ENCODE data around the gene MYO5B.

Gene MYO5B

DNA sequence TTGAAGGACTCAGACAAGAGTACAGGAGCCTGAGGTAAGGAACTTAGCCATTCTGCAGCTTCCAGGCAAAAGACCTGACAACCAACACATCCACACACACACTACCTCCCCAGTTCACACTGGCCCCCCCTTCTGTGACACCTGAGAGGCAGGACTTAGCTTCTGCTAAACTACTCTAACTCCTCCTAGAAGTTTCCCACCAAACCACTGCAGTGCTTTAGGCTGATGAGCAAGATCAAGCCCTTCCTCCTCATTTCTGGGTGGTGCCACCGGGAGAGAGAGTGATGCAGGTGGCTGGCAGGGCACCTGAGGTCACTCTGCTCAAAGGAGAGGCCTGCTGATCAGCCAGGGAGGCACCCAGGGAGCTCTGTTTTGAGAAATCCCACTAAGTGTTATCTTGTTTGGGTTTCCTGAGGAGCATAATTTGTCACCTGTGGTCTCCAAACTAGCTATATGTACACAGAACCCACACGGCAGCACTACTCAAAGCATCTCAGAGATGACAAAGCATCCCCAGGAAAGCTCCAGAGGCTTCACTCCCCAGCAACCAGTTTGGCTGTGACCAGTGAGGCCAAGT, 188.4 kb downstream of the MYO5B start:
- DNase-seq: no peak

DNA sequence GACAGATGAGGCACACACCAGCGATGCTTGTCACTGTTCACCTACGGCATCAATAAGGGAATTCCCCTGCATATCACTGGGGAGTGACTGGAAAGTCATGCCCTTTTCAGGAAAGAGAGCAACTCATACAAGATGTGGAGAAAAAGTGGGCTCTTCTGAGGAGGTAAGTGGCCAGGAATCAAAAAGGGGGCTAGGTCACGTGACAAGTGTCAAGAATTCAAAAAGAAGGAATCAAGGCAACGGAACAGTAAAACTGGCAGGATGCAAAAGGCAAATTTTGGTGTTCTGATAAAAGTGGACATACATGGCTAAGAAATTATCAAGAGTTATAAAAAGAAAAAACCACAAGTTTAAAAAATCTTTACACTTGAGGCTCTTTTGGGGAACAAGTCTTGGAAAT, 190.9 kb downstream of the MYO5B start:
- no peak for DNase-seq

DNA sequence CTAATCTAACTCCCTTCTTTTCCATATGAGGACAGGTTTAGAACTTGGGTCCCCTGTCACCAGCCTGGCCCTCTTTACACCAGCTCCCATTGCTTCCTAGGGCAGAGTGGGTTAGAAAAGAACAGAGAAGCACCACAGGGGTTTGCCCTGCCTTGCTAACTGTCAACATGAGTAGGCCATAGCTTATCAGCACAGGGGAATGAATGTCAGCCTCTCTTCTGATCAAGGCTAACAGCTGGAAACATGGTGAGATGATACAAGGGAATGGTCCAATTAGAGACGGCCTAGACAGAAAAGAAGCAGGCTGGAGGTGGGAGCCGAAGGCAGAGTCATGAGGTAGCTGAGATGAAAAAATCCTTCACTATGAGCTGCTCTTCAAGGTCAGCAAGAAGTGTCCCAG, 192.2 kb downstream of the MYO5B start:
- DNase-seq: no peak

DNA sequence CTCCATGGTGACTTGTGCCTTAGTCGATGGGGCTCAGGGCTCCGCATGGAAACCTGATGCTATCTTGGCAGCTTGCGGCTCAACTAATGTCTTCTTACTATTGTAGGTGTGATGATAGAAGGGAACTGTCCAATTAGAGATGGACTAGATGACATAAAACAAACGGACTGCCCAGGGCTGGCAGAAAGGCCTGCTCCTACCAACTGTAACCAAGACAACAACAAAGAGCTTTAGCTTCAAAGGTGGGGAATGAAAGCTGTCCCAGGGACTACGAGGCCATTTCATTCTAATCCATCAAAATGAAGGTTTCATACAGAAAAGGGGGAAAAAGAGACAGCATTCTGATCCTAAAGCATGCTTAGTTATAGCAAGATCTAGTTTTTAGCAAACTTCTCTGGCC, 194.7 kb downstream of the MYO5B start:
- no peak for DNase-seq

DNA sequence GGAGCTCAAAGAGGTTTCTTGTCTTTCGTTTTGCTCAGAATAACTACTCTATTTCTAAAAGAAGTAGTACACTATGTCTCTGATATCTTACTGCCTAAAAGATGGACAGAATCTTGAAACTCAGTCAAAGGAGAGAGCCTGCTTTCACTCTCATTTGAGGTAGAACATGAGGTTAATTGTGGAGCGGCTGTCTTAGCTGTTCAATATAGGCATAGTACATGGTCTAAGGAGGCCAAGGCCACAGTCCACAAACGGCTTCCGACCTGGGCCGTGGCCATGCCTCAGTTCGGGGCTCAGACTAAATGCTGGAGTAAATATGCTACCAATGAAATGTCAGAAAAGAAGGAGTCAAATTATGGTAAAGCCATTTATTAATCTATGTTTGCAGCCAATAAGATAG, 195.8 kb downstream of the MYO5B start:
- no peak for DNase-seq

DNA sequence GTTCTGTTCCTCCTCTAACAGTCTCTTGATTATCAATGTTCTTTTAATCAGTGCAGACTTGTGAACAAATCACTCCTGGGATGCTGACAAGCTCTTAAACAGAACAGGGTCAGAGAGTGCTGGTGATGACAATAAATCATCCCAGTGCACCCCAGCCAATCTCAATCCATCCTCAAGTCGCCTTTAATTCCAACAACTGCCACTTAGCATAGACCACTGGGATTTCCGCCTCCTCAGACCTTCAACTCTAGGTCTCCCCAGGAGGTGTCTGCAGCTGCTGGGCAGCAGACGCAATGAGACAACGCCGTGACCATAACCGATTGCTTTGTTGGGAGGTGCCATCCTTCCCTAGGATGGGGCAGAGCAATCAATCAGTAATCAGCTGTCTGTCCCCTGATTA, 197.4 kb downstream of the MYO5B start:
- no peak for DNase-seq

DNA sequence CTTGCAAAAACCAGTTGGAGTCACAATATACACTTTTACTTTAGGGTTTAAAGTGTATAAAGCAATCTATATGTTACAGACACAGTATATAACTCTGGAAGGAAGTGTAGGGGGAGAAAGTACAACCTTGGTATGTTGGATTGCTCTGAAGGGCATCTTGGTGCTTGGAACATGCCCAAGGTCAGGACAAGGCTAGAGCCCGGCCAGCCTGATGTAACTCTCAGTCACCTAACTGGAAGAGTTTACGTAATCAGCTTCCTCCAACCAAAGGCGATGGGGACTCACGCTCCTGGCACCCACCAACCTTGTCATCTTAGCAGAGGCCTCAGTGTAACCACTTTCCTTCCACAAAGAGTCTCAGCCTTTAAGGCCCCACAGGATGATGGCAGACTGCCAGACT, 200.5 kb downstream of the MYO5B start:
- DNase-seq: no peak

DNA sequence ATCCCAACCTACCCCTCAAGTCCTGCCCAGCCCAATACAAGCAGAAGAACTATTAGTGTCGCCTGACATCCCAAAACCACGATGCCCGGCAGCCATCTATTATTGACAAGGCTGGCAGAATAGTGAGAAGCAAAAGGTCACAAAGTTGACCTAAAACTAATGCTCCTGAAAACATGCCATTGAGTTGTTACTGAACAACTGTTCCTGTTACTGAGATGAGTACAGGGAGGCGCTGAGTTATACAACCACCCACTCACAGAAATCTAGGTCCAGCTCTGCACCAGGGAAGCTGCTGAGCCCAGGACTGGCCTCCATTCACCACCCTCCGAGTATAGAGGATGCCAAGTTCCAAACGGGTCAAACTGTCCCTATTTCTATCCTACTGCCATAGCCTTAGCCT, 201.6 kb downstream of the MYO5B start:
- no peak for DNase-seq

DNA sequence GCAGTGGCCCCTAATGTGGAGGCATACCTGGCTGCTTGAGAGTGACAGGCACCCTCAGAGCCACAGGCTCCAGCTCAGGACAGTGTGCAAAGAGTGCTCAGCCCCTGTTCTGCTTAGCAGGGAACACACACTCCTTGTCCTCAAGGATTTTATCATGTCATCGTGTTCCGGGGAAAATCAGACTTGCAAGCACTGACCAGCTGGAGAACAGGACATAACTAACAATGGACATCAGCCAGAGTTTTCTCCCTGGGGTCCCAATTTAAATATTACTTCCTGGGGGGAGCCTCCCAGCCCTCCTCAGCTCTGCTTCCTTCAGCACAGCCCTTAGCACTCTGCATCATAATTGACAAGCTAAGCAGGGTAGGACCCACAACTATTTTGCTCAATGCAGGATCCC, 206.2 kb downstream of the MYO5B start:
- DNase-seq: no peak

DNA sequence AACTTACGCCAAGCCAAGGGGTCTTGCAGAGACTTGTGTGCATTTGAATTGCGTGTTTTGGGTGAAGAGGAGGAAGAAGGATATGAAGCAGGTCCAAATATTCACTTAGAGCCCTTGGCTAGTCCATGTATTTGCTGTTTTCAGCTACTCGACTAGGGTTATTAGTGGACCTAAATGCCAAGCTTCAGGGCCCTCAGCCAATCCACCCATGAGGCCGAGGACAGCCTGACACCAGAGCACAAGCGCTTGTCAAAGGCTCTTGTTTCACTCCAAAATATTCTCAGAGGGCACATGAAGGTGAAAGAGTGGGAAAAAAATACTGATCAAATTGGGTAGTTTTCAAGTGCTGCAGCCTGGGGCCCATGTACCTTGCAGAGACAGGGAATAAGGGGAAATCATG, 206.8 kb downstream of the MYO5B start:
- DNase-seq: no peak

DNA sequence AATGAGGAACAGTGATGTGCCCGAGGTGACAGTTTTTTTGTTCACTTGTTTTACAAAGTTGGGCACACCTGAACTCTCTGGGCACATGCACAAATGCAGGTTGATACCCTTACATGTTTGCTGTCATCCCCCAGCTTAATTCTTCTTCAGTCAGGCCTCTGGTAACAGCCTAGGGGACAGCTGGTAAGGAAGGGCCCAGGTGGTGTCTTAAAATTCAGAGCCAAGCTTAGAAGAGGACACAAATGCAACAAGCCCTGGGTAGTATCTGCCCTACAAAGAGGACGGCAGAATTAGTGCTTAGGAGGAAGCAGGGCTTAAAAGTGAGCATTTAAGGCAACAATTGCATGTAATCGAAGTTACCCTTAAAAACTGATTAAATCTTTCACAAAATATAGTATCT, 209.7 kb downstream of the MYO5B start:
- DNase-seq: no peak

DNA sequence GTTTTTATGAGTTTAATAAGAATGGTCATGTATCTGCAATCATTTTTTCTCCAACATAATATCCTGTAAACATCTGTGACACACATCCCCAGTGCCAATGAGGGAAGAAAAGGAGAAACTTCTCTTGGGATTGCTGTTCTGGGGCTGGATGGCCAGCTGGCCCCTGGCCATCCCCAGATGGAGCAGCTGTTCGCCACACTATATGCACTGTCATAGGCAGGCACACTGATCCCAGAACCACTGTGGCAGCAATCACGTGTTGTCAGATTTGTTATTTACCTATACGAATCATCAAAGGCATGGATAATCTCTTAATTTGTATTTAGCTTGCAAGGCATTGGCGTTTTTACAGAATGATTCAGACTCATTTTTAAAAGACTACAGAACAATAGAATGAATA, 214.1 kb downstream of the MYO5B start:
- no peak for DNase-seq

DNA sequence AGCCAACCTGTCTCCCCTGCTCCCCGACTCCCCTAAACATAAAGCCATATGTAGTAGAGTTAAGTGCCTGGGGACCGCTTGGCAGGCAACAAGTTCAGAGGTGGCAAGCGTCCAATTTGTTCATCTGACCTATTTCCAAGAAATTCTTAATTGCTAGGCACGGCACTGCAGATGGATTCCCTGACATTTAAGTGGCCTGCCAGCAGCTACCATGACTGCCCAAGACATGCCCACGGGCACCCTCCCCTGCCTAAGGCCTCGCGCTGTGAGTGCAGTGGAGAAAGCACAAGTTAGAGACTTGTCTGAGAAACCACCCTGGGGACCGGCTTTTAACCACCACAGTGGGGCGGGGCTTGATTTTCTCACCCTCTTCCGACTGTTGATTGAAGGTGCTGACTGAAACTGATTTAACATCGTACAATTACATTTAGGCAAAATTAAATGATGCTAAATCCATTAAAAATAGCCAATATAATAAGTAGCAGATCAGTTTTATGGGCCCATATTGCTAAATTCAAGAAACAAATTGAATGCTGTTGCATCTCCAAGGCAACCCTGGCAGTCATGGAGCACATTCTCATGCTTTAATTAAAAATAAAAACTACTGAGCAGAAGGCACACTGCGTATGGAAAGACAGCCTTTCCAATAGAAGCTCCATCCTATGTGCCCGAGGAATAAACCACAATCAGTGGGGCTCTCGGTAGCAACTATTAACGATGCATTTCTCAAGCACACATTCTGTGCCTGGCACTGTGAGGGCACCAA, 218.0 kb downstream of the MYO5B start:
- DNase-seq: no peak

DNA sequence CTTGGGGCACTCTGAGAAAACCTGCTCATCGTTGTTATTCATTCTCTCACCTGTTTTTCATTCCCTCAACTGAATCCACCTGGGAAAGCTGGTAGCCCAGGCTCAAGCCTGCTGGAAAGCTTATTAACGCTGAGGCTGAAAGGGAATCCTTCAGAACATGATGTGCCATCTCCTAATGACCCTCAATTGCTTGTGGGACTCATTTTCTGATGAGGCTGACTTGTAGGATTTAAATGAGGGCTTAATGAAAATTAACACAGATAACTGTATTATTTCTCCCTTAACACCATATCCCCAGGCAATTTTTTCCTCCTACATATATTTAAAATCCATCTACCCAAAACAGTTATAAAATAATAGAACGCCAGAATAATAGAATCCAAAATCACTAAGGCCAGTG, 218.9 kb downstream of the MYO5B start:
- no peak for DNase-seq

DNA sequence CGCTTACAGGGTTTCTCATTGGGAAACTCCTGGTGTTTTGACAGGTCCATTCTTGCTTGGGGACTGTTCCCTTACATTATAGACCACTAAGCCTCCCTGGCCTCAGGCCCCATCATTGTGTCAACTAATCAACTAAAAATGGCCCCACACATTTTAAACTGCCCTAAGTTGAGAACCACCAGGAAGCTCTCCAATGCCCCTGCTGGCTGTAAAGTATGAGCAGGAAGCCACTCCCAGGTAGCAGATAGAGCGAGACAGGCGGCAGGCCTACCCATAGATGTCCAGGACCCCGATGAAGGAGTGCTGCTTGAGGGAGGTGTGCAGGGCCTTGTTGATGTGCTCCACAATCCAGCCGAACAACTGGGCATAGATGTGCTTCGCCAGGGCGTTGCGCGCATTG, 220.9 kb downstream of the MYO5B start:
- DNase-seq: no peak

DNA sequence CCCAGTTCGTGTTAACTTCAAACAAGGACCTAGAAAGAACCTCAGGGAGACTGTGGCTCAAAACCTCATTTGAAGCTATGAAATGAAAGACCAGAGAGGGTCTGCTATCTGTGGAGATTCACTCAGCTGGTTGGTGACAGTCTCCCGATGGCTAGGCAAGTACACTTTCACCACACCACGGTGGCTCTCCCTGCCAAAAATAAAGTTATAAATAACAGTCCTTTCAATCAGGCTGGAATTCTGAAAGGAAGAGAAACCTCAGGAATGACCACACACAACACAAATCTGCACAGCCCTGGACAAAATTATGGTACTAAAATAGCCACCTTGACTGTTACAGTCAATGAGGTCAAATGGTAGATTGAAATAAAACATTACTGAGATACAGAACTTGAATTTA, 221.4 kb downstream of the MYO5B start:
- DNase-seq: no peak

DNA sequence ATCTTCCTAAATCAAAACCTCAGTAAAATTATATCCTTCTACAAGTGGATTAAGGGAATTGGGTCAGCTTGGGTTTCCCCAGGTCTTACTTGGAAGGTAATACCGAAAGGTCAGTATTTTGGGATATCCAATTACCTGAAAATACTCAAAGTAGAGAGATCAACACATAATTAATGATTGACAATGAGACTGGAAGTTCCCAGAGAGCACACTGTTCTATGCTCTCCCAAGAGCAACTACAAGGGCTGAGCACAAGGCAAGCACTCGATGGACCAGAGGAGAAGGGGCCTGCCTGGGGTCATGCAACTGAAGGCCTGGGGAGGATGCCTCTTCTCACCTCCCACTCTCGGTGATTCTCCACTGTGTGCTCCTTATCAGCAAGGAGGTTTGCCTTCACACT, 222.4 kb downstream of the MYO5B start:
- DNase-seq: no peak

DNA sequence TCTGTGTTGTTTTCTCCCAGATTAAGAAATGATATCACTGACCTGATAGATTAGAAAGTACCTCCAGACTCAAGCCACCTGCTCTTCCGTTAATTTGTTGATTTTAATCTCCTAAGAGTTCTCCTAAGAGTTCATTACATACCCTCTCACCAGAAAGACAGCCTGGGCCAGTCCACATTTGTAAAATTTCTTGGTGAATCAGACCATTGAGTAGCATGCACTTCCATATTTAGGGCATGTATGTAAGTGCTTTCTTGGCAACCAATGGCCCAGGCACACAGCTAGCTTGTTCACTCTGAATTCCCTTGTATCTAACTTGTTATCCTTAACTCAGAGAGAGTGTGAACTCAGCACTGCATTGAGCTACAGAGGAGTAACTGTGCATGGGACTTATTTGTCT, 223.5 kb downstream of the MYO5B start:
- no peak for DNase-seq

DNA sequence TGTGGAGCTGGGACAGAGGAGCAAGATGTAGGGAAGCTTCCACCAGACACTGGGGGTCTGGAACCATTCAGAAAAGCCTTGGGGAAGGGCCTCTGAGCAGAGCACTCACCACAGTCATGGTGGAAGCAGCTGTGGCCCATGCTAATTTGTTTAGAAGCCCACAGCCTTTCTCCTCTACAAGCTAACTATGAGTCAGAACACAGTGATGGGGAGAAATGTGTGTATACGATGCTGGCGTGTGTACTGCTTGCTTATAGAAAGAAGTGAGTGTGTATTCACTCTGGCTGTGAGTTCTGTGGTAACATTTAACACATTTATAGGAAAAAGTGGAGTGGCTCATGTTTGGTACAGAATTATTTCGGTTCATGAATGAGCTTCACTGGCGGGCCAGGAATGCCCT, 224.6 kb downstream of the MYO5B start:
- no peak for DNase-seq

DNA sequence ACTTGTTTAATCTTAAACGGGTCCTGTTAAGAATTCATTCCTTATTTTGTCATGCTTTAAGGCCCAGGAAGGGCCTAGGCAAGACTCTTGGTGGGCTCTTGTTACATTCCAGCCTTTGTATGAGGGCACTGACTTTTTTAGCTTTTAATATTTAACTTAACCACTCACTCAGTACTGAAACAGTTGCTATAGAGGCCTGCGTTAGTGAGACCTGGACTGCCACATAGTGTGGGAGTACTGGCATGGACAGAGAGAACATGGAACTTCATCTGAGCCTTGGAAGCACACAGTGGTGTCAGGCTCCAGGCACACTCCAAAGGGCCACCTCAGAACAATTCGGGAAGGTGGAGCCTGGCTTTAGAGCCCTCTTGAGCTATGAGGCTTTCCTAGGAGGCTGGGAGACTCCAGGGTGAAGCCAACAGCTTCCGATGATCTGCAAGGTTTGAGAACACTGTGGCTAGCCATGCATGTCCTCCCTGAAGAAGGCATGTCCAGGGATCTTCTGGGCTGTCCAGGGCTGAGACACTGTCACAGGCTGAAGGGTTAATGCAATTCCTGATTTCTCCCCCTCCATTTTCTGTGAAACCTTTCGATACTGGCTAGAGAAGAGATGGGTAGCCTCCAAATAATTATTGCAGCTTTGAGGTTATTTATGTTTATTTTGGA, 226.2 kb downstream of the MYO5B start:
- no peak for DNase-seq

DNA sequence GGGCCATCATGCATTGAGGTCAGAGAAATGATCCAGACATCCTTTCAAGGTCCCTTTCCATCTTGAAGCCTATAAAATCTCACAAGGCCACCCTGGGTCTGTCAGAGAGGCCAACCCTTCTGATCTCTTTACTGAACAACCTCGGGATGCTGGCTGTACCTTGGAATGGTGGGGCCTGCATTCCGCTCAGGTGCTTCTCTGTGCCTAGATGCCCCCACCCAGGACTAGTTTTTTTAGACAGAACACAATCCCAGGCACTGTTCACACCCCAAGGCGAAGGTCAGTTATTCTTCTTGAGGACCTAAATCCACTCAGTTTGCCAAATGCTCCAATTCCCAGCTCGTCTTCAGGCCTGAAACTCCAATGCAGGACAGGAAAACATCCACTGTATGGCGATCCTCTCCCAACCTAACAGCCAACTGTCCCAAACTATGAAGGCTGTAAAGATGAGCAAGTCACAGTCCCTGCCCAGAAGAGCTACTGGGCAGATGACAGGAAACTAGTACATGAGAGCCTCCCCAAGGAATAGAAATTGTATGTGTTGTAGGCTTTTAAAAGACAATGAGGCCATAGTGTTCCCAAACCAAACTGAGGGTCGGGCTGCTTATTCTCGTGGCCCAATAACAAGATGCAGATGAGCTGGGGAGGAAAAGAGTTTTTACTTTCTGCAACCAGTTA, 227.2 kb downstream of the MYO5B start:
- no peak for DNase-seq

DNA sequence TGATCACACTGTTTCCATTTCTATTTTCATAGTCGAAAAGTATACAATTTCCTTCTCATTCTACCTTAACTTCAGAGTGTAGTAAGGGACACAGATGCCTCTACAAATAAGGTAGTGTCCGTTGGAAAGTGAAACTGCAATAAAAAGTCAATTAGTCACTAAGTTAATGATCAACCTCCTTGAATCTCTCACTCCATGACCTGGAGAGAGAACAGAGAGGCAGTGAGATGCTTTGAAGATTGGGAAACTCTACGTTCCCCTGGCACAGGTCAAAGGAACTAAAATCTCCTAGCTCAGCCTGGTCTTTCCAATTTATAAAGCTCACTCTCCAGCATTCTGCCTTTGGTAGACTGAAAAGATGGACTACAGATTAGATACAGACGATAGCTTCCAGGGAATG, 227.8 kb downstream of the MYO5B start:
- DNase-seq: no peak

DNA sequence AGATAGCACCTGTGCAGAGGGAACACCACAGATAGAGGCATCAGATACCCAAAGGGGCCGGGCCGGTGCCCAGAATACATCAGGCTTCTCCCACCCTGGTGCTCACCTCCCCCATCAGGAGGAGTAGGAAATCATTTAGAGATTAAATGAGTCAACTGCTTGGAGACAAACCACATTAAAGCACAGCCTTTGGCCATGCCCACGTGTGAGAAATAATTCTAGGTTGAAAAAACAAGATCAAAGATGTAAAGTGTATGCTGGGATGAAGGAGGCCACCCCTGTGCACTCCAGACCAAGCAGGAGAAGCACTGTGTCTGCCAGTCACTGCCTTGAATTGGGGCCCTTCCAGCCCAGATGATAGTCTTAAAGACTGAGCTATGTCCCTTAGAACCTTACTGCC, 228.9 kb downstream of the MYO5B start:
- DNase-seq: no peak

DNA sequence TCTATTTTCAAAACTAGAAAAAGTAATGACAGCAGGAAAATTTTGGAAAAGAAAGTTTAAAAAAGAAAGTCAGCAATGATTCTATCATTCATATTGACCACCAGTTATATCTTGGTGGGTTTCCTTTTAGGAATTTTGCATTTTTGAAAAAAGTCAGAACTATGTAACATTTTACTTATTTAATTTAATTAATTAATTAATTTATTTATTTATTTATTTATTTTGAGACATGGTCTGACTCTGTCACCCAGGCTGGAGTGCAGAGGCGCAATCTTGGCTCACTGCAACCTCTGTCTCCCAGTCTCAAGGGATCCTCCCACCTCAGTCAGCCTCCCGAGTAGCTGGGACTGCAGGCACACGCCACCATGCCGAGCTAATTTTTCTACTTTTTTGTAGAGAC, 231.7 kb downstream of the MYO5B start:
- DNase-seq: no peak

All from NCI-H1930 (cell line).